KOPT-K1 (cell line): ENCODE results near the gene SLC35E3.
A peak's percentile ranks its signal among the peaks of the same experiment; 100 is the strongest.
"Not testable (repeated sequence)": the region's sequence is repeated elsewhere in the genome, so short reads cannot be mapped to it uniquely, and the experiment has no call there.

Source experiments
- H3K27ac ChIP-seq: fragments of 200-600 bp; sonication (generic); 2 replicates; pipeline ENCODE4 v1.5.1; 2016; ENCODE audit warnings: antibody characterized with exemption, mild to moderate bottlenecking, low read depth, low read length; ENCODE audit not compliant: poor library complexity, severe bottlenecking
- H3K36me3 ChIP-seq: fragments of 200-600 bp; sonication (generic); 2 replicates; pipeline ENCODE4 v1.5.1; 2017; ENCODE audit warnings: antibody characterized with exemption, mild to moderate bottlenecking, low read length, moderate library complexity; ENCODE audit not compliant: insufficient read depth
- H3K9me3 ChIP-seq: fragments of 200-600 bp; sonication (generic); 2 replicates; pipeline ENCODE4 v1.5.1; 2017; ENCODE audit warnings: antibody characterized with exemption, low read length, mild to moderate bottlenecking; ENCODE audit not compliant: insufficient read depth, poor library complexity, severe bottlenecking

The SLC35E3 gene

GRCh38 chr12:68800294-68800693 lies 54.3 kb downstream of the SLC35E3 start:
- Histone ChIP-seq H3K9me3 (no peaks in the 10 kb centered on the region), H3K36me3 (no peaks in the 10 kb centered on the region), H3K27ac (no peak overlapping the region)

DNA sequence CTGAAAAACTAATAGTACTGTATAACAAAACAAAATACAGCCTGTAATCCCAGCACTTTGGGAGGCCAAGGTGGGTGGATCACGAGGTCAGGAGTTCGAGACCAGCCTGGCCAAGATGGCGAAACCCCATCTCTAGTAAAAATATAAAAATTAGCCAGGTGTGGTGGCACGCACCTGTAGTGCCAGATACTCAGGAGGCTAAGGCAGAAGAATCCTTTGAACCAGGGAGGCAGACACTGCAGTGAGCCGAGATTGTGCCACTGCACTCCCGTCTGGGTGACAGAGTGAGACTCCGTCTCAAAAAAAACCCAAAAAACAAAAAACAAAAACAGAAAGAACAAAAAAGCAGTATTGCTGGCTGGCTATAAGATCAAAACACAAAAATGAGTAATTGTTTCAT lies 55.1 kb downstream of the SLC35E3 start:
- H3K9me3 ChIP-seq, H3K36me3 ChIP-seq, H3K27ac ChIP-seq: not testable (repeated sequence)

DNA sequence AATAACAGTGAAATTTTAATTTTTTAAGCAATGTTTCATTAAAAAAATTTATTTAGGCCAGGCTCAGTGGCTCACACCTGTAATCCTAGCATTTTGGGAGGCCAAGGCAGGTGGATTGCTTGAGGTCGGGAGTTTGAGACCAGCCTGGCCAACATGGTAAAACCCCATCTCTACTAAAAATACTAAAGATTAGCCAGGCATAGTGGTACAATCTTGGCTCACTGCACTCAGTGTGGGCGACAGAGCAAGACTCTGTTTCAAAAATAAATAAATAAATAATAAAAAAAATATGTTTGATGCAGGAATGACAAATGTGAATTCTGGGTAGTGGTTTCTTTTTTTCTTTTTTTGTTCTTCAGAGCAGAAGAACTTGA lies 56.4 kb downstream of the SLC35E3 start:
- H3K36me3 ChIP-seq, H3K9me3 ChIP-seq, H3K27ac ChIP-seq: not testable (repeated sequence)

DNA sequence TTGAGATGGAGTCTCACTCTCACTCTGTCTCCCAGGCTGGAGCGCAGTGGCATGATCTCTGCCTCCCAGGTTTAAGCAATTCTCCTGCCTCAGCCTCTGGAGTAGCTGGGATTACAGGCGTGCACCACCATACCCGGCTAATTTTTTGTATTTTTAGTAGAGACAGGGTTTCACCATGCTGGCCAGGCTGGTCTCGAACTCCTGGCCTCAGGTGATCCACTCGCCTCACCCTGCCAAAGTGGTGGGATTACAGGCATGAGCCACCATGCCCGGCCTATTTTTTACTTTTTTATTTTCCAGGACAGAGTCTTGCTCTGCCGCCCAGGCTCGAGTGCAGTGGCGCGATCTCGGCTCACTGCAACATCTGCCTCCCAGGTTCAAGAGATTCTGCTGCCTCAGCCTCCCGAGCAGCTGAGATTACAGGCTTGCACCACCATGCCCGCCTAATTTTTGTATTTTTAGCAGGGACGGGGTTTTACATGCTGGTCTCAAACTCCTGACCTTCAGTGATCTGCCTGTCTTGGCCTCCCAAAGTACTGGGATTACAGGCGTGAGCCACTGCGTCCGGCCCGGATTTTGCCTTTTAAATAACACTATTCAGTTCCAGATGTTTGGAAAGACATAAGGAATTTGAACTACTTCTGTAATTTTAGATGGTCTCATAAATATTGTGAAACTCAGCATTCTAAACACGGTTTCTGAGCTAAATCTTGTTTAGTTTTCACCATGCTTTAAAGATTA lies 57.1 kb downstream of the SLC35E3 start:
- not testable (repeated sequence) for H3K27ac ChIP-seq, H3K9me3 ChIP-seq, H3K36me3 ChIP-seq

GRCh38 chr12:68803948-68804656 lies 58.1 kb downstream of the SLC35E3 start:
- Histone ChIP-seq H3K36me3 (no peaks in the 10 kb centered on the region), H3K27ac (no peak overlapping the region), H3K9me3 (no peaks in the 10 kb centered on the region)

DNA sequence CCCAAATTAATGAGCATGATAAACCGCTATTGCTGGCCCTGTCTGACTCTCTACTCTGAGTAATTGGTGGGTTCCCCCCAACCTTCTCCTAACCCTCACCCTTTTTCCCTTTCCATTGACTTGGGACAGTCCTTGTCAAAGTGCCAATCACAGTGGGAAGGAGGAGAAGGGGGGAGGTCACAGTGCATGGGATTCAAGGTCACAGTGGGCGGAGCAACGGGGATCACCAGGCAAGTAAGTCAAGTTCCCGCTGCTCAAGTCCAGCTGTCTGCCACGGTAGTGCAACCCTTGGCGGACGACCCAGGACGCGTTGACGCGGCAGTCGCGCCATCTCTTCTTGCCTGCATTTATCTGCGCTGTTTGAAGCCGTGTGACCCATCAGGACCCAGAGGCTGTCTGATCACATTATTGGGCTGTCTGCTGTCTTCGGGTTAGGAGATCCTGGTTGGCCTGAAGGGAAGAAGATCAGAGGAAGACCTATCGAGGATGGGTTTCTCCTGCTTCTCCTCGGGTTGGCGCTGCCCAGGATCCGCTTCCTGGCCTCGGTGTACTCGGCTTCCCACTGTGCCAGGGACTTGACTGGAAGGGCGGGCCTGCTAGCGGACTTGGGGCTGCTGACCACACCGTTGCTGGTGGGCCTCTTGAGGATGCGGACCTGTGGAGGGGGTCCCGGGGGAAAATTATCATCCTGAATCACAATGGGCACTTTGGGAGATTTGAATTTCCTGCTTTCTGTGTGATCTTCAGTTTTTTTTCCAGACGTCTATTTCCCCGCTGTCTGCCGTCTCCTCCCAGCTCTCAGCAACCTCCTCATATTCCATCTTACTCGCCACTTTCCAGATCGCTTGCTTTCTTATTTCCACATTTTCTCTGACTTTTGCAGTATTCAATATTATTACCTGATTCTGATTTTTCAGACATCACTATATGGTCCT lies 58.9 kb downstream of the SLC35E3 start:
- Histone ChIP-seq H3K27ac (no peak overlapping the region), H3K9me3 (no peaks in the 10 kb centered on the region), H3K36me3 (peaks cover 6% of the 10 kb centered on the region)

DNA sequence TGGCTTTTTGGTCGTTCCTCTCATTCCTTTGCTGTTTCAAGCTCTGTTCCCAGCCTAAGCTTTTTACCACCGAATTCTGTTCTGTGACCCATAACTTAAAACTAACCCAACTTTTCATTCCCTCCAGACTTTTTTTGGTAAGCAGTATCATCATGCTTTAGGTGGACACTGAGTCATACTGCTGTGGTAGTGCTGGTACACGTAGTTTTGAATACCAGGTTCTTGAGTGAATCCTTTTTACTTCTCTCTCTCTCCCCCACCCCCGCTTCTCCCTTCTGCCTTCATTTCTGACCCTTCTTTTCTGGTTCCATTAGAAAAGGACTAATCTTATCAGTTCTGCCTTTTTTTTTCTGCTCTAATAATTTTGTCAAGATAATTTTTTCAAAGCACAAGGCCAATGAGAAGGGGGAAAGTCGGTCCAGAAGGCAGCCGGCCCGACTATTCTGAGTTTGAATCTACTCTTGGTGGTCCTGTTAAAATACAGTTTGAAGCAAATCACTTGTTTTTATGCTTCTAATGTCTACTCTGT lies 59.7 kb downstream of the SLC35E3 start:
- Histone ChIP-seq H3K9me3 (no peaks in the 10 kb centered on the region), H3K27ac (no peak overlapping the region), H3K36me3 (peaks cover 11% of the 10 kb centered on the region)

GRCh38 chr12:68806488-68807237 lies 60.7 kb downstream of the SLC35E3 start:
- no peaks in the 10 kb centered on the region for H3K9me3 ChIP-seq
- H3K27ac ChIP-seq = peak overlapping the region; percentile 98
- peaks cover 20% of the 10 kb centered on the region for H3K36me3 ChIP-seq

DNA sequence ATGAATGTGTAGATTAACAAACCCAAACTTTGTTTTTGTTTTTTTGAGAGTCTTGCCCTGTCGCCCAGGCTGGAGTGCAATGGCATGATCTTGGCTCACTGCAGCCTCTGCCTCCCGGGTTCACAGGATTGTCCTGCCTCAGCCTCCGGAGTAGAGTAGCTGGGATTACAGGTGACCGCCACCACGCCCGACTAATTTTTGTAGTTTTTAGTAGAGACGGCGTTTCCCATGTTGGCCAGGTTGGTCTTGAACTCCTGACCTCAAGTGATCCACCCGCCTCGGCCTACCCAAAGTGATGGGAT lies 61.2 kb downstream of the SLC35E3 start:
- Histone ChIP-seq H3K36me3 (peaks cover 25% of the 10 kb centered on the region), H3K27ac (peak overlapping the region; percentile 98)

GRCh38 chr12:68807576-68808387 lies 61.8 kb downstream of the SLC35E3 start, which contains the start of gene MDM2:
MDM2 (plus strand) TSS chr12:68808177; CDS start chr12:68808478, 301 bp downstream.
- Histone ChIP-seq H3K27ac (peak within 1 kb of the TSS; percentile 98), H3K36me3 (peaks cover 31% of the 10 kb centered on the region), H3K9me3 (no peaks in the 10 kb centered on the region)

More for the DNA sequence above, 61.2 kb downstream of the SLC35E3 start:
- H3K9me3 ChIP-seq = not testable (repeated sequence)

- no peaks in the 10 kb centered on the region for H3K9me3 ChIP-seq
These were observed 62.6 kb downstream of the SLC35E3 start for GRCh38 chr12:68808388-68809189.

GRCh38 chr12:68809190-68810026 lies 63.4 kb downstream of the SLC35E3 start:
- H3K9me3 ChIP-seq = no peaks in the 10 kb centered on the region
- peaks cover 47% of the 10 kb centered on the region for H3K36me3 ChIP-seq
- H3K27ac ChIP-seq = peak overlapping the region; percentile 98

More at GRCh38 chr12:68808388-68809189, 62.6 kb downstream of the SLC35E3 start:
- Histone ChIP-seq H3K36me3 (peaks cover 39% of the 10 kb centered on the region), H3K27ac (peak overlapping the region; percentile 98)
